Brain microvascular endothelial cell (primary cell): ENCODE data around the gene SUN5.

Source experiments
- DNase-seq: peaks from one replicate; pipeline ENCODE4 v3.0.0-alpha.2; 2020
- H3K27ac ChIP-seq: fragments of 250-450 bp; sonication (Bioruptor Pico); 2 replicates; pipeline ENCODE4 v1.5.1; 2020; ENCODE audit warnings: mild to moderate bottlenecking, moderate library complexity
- H3K27me3 ChIP-seq: fragments of 250-450 bp; sonication (Bioruptor Pico); replicated peaks from 2 replicates; pipeline ENCODE4 v1.5.1; 2020; ENCODE audit warnings: mild to moderate bottlenecking
- H3K36me3 ChIP-seq: fragments of 250-450 bp; sonication (Bioruptor Pico); replicated peaks from 2 replicates; pipeline ENCODE4 v1.5.1; 2020; ENCODE audit warnings: mild to moderate bottlenecking
- H3K4me3 ChIP-seq: 2 replicates; pipeline ENCODE4 v1.5.1; 2011; ENCODE audit warnings: low read depth, mild to moderate bottlenecking, control low read depth, low read length, moderate library complexity
- in situ Hi-C: cut with HindIII; loops from 2 replicates; pipeline ENCODE4 v1.10.0; 2017; ENCODE audit warnings: low sequenced_read_pairs, low pct_ligation_motif_present
- TF ChIP-seq, protein P1 (sequence below): IDR thresholded peaks from 2 replicates; pipeline ENCODE4 v1.5.1; 2011; ENCODE audit warnings: low read depth, mild to moderate bottlenecking, moderate library complexity, low read length, control low read depth, inconsistent platforms; ENCODE audit errors: missing control alignments

Gene SUN5

DNA sequence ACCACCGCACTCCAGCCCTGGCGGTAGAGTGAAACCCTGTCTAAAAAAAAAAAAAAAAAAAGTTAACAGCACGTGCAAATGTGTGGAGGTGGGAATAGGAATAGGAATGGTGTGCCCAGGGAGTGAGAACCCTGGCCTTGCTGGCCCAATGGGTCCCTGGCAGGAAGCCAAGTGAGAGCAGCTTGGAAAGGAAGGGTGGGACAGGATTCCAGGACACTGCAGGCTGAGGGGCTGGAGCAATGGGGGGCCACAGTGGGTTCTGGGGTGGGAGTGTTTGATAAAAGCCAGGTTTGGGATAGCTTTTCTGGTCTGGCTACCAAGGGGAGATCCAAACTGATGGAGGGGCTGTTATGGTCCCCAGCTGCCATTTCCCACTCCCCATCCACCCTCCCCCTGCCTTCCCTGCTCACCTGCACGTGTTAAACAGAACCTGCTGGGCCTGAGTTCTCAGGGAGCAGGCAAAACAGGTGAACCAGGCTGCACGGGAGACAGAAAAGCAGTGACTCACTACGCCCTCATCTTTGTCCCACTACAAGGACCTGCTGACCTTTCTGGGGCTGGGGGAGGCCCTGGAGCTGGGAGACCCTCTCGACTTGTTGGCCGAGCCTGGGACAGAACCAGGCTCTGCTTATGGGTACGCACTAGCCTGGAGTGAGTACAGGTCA is 3.3 kb downstream of the SUN5 start:
- TF ChIP-seq, protein P1, sequence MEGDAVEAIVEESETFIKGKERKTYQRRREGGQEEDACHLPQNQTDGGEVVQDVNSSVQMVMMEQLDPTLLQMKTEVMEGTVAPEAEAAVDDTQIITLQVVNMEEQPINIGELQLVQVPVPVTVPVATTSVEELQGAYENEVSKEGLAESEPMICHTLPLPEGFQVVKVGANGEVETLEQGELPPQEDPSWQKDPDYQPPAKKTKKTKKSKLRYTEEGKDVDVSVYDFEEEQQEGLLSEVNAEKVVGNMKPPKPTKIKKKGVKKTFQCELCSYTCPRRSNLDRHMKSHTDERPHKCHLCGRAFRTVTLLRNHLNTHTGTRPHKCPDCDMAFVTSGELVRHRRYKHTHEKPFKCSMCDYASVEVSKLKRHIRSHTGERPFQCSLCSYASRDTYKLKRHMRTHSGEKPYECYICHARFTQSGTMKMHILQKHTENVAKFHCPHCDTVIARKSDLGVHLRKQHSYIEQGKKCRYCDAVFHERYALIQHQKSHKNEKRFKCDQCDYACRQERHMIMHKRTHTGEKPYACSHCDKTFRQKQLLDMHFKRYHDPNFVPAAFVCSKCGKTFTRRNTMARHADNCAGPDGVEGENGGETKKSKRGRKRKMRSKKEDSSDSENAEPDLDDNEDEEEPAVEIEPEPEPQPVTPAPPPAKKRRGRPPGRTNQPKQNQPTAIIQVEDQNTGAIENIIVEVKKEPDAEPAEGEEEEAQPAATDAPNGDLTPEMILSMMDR: no peak
- in situ Hi-C loops: no loop called here
- Histone ChIP-seq H3K27me3 (no peaks in the 10 kb centered on the region), H3K36me3 (no peaks in the 10 kb centered on the region), H3K4me3 (no peak overlapping the region), H3K27ac (no peak overlapping the region)
- no peak for DNase-seq

DNA sequence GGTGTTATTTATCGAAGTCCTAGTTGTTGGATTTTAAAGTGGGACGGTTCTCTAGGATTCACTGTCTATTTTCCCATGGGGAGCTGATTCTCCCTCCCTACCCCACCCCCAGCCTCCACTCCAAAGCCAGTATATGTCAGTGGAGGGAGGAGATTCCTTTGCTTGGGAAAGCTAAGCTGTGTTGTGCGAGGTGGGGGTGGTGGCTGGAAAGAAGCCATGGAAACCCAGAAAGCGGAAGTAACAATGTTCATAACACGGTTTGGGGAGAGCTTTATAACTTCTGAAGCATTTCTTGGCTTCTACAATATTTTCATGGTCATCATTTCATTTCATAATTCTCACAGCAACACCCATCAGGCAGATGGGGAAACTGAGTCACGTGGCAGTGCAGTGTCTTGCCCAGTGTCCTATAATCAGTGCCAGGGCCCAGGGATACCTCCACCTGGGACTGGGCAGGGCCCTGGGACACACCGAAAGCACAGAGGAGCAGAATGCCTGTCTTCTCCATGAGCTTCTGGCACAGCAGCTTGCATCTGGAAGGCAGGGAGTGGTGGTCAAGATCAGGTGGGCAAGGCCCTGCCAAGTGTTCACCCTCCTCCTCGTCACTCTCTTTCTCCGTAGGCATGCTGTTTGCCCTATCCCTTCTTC is 4.5 kb downstream of the SUN5 start:
- TF ChIP-seq, protein P1: no peak
- H3K27me3 ChIP-seq: no peaks in the 10 kb centered on the region
- no peak for DNase-seq
- no peak overlapping the region for H3K27ac ChIP-seq
- H3K36me3 ChIP-seq: no peaks in the 10 kb centered on the region
- in situ Hi-C loops: no loop called here
- H3K4me3 ChIP-seq: no peak overlapping the region

DNA sequence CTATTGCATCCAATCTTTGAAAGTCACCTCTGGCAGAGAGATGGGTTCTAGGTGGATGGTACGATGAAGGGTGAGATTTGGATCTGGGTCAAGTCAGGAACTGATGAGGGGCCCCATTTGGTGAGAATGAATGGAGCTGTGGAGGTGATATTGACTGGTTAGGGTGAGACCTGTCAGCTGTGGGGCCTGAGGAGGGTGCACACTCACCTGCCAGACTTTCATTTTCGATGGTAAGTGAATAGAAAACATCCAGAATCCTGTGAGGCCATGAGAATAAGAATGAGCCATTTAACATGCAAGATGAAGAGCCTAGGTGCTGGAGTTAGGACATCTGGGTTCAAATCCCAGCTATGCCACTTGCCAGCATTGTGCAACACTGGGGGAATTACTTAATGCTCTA is 6.8 kb downstream of the SUN5 start:
- no peak overlapping the region for H3K4me3 ChIP-seq
- TF ChIP-seq, protein P1: no peak
- H3K27me3 ChIP-seq: no peaks in the 10 kb centered on the region
- no peak overlapping the region for H3K27ac ChIP-seq
- no peaks in the 10 kb centered on the region for H3K36me3 ChIP-seq
- in situ Hi-C loops: no loop called here
- no peak for DNase-seq

DNA sequence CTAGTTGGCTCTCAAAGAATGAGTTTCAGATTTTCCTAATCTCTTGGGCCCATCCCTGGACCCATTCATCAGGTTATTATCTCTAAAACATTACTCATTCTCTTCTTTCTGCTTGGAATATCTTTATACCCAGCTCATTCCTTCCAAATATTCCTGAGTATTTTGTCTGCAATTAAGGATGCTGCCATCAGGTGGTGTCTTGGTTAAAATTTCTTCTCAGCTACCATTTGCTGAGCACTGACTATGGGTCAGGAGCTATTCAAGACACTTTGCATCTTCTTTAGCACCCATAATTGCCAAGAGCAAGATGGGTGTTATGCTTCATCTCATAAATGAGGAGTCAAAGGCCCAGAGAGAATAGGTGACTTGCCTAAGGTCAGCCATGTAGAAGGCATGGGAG is 8.4 kb downstream of the SUN5 start:
- TF ChIP-seq, protein P1: no peak
- Histone ChIP-seq H3K27me3 (no peaks in the 10 kb centered on the region), H3K36me3 (no peaks in the 10 kb centered on the region), H3K4me3 (no peak overlapping the region), H3K27ac (no peak overlapping the region)
- no peak for DNase-seq
- in situ Hi-C loops: no loop called here

DNA sequence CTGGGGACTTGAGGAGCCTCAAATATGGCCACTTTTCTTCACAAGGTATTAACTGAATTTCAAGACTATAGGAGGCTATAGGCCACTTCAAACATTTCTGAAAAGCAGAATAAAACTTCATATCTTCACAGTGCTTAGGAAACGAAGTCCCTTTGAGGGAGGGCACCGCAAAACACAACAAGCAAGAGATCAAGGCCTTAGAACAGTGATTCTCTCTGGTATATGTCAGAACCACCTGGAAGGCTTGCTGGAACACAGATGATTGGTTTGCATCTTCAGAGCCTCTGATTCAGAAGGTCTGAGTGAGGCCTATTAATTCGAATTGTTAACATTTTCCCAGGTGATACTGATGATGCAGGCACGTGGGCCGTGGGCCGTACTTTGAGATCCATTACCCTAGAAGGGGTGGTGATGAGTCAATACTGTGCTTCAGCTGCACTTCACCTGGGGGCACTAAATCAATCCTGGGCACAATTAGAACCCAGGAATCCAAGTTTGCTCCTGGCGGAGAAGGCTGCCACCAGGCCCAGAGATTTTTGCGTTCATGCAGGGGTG is 10.7 kb downstream of the SUN5 start:
- H3K27me3 ChIP-seq: no peaks in the 10 kb centered on the region
- no peak for DNase-seq
- in situ Hi-C loops: no loop called here
- no peaks in the 10 kb centered on the region for H3K36me3 ChIP-seq
- TF ChIP-seq, protein P1: no peak
- no peak overlapping the region for H3K4me3 ChIP-seq
- no peak overlapping the region for H3K27ac ChIP-seq
